ACC112 (cell line): Measurements from ENCODE around the gene DAAM2.

Source experiments
- H2AFZ ChIP-seq: fragments of 200-600 bp; sonication (generic); one replicate; pipeline ENCODE4 v1.6.0; 2017; ENCODE audit warnings: antibody characterized with exemption, low read length; ENCODE audit not compliant: unreplicated experiment
- H3K27ac ChIP-seq: fragments of 200-600 bp; sonication (generic); 2 replicates; pipeline ENCODE4 v1.5.1; 2014; ENCODE audit warnings: low read depth, mild to moderate bottlenecking, antibody characterized with exemption, low read length, moderate library complexity
- H3K27me3 ChIP-seq: fragments of 200-600 bp; sonication (generic); 2 replicates; pipeline ENCODE4 v1.6.1; 2014; ENCODE audit warnings: mild to moderate bottlenecking, antibody characterized with exemption, low read length, moderate library complexity, mixed read lengths; ENCODE audit not compliant: insufficient read depth
- H3K36me3 ChIP-seq: fragments of 200-600 bp; sonication (generic); 2 replicates; pipeline ENCODE4 v1.6.1; 2016; ENCODE audit warnings: mild to moderate bottlenecking, antibody characterized with exemption, low read length, moderate library complexity, mixed read lengths; ENCODE audit not compliant: insufficient read depth
- H3K4me1 ChIP-seq: fragments of 200-600 bp; sonication (generic); one replicate; pipeline ENCODE4 v1.6.1; 2016; ENCODE audit warnings: low read length, mixed read lengths; ENCODE audit not compliant: insufficient read depth, unreplicated experiment, control insufficient read depth
- H3K4me3 ChIP-seq: fragments of 200-600 bp; sonication (generic); 2 replicates; pipeline ENCODE4 v1.5.1; 2014; ENCODE audit warnings: mild to moderate bottlenecking, low read depth, low read length
- H3K79me2 ChIP-seq: fragments of 200-600 bp; sonication (generic); one replicate; pipeline ENCODE4 v1.6.0; 2016; ENCODE audit warnings: low read length; ENCODE audit not compliant: control insufficient read depth, unreplicated experiment, insufficient read depth

The DAAM2 gene

DNA sequence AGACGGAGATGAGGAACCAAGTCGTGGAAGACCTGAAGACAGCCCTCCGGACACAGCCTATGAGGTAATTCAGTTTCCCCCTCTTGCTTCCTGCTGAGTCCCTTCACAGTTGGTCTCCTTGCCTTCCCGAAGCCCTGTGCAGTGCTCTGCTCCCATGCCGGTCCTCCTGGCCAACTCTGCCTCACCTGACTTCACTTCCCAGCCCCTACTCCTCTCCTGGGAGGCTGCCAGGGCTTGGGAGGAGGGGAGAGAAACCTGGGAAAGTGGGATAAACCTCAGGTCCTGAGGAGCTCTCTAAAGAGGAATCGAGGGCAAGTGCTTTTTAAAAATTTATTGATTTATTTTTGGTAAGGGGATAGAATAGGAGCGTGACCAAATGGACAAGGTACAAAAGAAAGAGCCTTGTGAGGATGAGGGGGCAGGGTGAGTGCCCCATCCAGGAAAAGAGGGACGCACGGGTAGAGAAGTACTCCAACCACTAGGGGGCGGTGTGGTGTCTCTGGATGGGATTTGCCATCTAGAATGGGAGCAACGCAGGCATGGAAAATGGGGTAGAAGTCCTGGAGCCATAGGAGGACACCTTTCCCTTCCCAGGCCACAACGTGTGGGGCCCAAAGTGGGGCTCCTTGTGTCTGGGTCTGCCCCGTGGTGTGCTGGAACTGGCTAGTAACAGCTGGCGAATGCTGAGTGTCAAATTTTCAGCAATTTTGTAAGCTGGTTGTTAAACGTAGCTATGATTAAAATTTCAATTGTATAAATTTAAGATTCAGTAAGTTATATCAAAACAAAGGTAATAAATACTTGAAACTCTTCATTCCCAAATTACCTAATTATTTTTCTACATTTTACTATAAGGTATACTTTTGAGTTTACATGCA is 73.1 kb downstream of the DAAM2 start:
- no peak overlapping the region for H3K4me3 ChIP-seq
- no peaks in the 10 kb centered on the region for H3K36me3 ChIP-seq
- H3K4me1 ChIP-seq = no peaks in the 10 kb centered on the region
- H3K27me3 ChIP-seq = no peaks in the 10 kb centered on the region
- no peak overlapping the region for H3K27ac ChIP-seq
- H3K79me2 ChIP-seq = no peaks in the 10 kb centered on the region
- H2AFZ ChIP-seq = no peak overlapping the region

DNA sequence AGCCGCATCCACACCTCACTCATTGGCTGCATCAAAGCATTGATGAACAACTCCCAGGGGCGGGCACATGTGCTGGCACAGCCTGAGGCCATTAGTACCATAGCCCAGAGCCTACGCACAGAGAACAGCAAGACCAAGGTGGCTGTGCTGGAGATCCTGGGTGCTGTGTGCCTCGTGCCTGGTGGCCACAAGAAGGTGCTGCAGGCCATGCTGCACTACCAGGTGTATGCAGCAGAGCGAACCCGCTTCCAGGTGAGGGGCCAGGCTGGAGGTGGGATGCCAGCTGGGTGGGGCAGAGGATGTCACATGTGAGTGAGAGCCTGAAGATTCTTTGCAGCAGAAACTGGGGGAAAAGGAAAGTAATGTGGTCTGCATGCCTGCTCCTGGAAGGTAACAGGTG is 75.4 kb downstream of the DAAM2 start:
- Histone ChIP-seq H3K27ac (no peak overlapping the region), H3K4me3 (no peak overlapping the region), H3K79me2 (no peaks in the 10 kb centered on the region), H2AFZ (no peak overlapping the region), H3K27me3 (no peaks in the 10 kb centered on the region), H3K36me3 (no peaks in the 10 kb centered on the region), H3K4me1 (no peaks in the 10 kb centered on the region)

DNA sequence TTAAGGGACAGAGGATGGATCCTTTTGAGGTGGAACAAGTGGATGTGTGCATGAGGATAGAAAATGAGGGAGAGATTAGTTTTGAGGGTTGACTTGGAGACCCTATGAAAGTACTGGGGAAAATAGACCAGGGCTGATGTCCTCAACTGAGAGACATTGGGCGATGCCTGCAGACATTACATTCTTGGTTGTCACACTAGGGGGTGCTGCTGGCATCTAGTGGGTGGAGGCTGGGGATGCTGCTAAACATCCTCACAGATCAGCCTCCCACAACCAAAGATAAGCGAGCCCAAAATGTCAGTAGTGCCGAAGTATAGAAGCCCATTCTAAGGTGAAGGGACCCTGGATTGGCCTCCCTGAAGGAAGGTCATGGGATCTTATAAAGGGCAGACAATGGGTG is 78.8 kb downstream of the DAAM2 start:
- no peaks in the 10 kb centered on the region for H3K4me1 ChIP-seq
- H3K27me3 ChIP-seq = no peaks in the 10 kb centered on the region
- H3K27ac ChIP-seq = no peak overlapping the region
- H3K36me3 ChIP-seq = peaks cover 6% of the 10 kb centered on the region; the same call in 1 of the 2 replicates
- H3K79me2 ChIP-seq = no peaks in the 10 kb centered on the region
- H3K4me3 ChIP-seq = no peak overlapping the region
- H2AFZ ChIP-seq = no peak overlapping the region

DNA sequence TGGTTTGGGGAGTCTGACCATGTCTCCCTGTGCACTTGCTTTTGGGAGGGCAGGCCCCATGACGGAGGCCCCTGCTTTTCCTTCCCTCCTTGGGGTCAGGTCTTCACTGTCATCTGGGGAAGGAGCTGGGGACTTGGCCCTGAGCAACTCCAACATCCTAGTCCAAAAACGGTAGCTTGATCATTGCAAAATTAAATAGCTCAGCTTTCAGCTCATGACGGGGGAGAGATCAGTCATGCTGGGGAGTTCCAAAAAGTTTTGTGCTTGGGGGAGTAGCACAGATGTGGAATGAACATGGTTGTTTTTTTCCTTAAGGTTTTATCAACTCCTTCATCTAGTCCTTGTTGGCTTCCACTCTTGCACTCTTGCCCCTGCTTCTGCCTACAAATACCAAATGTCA is 81.3 kb downstream of the DAAM2 start:
- Histone ChIP-seq H3K36me3 (peaks cover 6% of the 10 kb centered on the region; the same call in 1 of the 2 replicates), H3K4me1 (no peaks in the 10 kb centered on the region), H3K4me3 (no peak overlapping the region), H3K27me3 (no peaks in the 10 kb centered on the region), H3K27ac (no peak overlapping the region), H2AFZ (no peak overlapping the region), H3K79me2 (no peaks in the 10 kb centered on the region)

DNA sequence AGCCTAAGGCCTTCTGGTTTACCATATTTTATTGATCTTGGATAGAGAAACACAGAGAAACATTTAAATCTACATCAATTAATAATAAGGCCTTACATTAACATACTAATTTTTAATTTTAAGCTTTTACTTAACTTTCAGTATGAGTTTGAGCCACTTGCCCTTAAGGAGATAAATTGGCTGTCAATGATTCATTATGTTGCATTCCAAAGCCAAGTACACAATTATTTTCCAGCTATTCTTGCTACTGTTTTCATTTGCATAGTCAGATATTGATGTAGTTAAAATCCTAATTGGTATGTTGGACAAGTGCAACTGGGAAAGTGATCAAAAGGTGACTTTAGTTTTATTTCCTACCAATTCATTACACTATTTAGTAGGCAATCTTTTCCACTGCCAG is 83.9 kb downstream of the DAAM2 start:
- peaks cover 8% of the 10 kb centered on the region for H3K4me1 ChIP-seq
- no peaks in the 10 kb centered on the region for H3K27me3 ChIP-seq
- no peak overlapping the region for H3K4me3 ChIP-seq
- no peak overlapping the region for H2AFZ ChIP-seq
- no peaks in the 10 kb centered on the region for H3K79me2 ChIP-seq
- peaks cover 6% of the 10 kb centered on the region; the same call in 1 of the 2 replicates for H3K36me3 ChIP-seq
- H3K27ac ChIP-seq = no peak overlapping the region

DNA sequence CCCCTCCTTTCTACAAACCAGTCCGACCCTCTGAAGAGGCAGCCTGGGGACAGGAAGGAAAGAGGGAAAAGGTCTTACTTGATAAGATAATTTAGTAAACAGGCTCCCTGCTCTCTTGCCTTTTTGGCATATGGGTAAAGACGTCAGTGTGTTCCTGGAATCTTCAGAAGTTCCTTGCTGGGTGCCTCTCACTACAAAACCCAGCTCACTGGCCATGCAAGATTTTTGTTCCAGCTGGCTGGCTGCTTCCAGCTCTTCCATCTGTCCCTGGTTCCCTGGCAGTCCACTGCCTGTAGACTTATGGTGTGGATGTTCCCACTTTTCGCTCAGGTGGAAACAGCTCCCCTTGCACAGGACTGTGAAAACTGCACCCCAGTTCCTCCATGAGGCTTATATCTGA is 84.7 kb downstream of the DAAM2 start:
- peaks cover 15% of the 10 kb centered on the region for H3K4me1 ChIP-seq
- no peak overlapping the region for H3K27ac ChIP-seq
- H3K79me2 ChIP-seq = no peaks in the 10 kb centered on the region
- H2AFZ ChIP-seq = no peak overlapping the region
- peaks cover 6% of the 10 kb centered on the region; the same call in 1 of the 2 replicates for H3K36me3 ChIP-seq
- H3K4me3 ChIP-seq = no peak overlapping the region
- no peaks in the 10 kb centered on the region for H3K27me3 ChIP-seq

DNA sequence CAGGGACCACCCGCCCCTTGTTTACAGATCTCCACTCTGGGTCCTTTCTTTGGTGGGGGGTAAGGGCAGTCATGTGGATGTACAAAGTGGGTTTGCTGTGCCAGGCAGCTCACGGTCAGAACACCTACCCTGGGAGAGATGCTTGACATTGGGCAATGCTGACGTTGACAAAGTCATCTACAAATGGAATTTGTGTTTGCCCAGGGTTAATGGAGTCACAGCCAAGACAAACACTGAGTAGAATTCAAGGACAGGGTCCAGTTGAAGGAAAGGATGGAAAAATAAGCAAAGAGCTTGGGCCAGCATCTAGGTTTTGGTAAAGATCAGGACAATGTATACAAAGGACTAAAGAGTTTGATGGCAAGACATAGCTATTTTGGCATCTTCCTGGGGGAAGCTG is 87.4 kb downstream of the DAAM2 start:
- Histone ChIP-seq H2AFZ (no peak overlapping the region), H3K4me3 (no peak overlapping the region), H3K79me2 (no peaks in the 10 kb centered on the region), H3K4me1 (peaks cover 36% of the 10 kb centered on the region), H3K27me3 (no peaks in the 10 kb centered on the region), H3K27ac (peak overlapping the region; percentile 20; the same call in 1 of the 2 replicates), H3K36me3 (peaks cover 6% of the 10 kb centered on the region; the same call in 1 of the 2 replicates)

DNA sequence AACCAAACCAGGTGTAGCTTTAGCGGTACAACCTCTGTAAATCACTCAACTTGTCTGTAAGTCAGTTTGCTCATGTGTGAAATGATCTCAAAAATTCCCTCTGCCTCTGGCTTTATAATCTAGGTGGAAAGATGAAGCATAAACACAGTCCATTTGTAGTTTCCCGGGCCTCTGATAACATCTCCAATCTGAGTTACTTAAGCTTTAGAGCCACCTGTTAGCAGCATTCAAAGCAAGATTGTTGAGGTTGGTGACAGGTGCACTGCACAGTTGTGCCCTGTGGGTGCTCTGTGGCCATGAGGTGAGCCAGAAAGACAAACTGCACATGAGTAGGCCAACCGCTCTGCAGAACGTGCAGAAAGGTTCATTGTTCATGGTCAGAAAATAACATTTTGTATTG is 88.4 kb downstream of the DAAM2 start:
- no peaks in the 10 kb centered on the region for H3K27me3 ChIP-seq
- H3K79me2 ChIP-seq = no peaks in the 10 kb centered on the region
- no peak overlapping the region for H3K27ac ChIP-seq
- H3K4me1 ChIP-seq = peaks cover 45% of the 10 kb centered on the region
- H3K36me3 ChIP-seq = 0 out of 2 replicates have a peak, but pooled peaks cover 4% of the 10 kb centered on the region
- H3K4me3 ChIP-seq = no peak overlapping the region
- H2AFZ ChIP-seq = no peak overlapping the region

DNA sequence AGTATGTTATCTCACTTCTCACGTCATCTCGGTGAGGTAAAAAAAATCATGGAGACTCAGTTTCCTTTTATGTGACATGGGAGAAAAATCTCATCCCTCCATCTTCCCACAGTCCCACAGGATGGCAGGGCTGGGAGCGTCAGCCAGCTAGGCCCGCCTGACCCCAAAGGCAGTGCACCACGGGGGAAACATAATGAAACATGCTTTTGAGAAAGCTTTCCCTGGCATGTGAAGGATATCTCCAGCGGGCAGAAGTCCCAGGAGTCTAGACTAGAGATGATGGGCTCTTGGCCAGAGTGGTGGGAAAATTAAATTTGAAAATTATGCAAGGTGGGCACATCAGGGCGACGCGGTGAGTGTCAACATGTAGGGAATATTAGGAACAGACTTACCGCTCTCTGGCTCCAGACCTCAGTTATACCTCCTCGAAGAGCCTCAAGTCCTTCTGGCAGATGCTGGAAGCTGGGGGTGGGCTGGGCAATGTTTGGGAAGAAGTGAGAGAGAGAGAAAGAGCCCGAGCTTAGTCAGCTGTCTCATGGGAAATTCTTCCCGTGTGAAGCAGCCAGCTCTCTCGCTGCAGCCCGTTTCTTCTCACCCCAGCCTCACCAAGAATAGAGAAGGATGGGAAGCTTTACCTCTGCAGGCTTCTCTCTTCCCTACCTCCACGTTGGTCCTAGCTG is 89.8 kb downstream of the DAAM2 start:
- peak overlapping the region; percentile 96 for H3K27ac ChIP-seq
- peak overlapping the region; percentile 71 for H2AFZ ChIP-seq

DNA sequence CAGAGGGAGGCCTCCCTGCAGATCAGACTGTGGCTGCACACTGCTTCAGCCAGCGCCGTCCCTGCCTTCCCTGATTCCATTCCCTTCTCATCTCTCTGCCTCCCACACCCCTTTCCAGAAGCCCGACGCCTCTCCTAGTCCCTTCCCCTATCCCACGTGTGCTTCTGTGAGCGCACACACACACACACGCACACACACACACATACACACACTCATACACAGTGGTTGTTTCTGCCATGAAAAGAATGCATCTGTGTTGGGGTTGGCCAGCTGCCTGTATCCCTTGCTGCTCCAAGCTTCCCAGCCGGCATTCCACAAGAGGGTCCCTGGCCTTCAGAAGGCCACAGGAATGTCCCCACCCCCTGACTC is 90.3 kb downstream of the DAAM2 start:
- peak overlapping the region; percentile 96 for H3K27ac ChIP-seq
- peak overlapping the region; percentile 38; the same call in 1 of the 2 replicates for H3K4me3 ChIP-seq
- H3K79me2 ChIP-seq = no peaks in the 10 kb centered on the region
- H2AFZ ChIP-seq = peak overlapping the region; percentile 47
- H3K36me3 ChIP-seq = no peaks in the 10 kb centered on the region
- no peaks in the 10 kb centered on the region for H3K27me3 ChIP-seq
- H3K4me1 ChIP-seq = peaks cover 60% of the 10 kb centered on the region

More for the DNA sequence above, 89.8 kb downstream of the DAAM2 start:
- Histone ChIP-seq H3K79me2 (no peaks in the 10 kb centered on the region), H3K36me3 (no peaks in the 10 kb centered on the region), H3K27me3 (no peaks in the 10 kb centered on the region), H3K4me1 (peaks cover 55% of the 10 kb centered on the region), H3K4me3 (peak overlapping the region; percentile 57)
